K562 (cell line): ENCODE data around the gene RCE1. TPM values are rescaled to one million over a fixed set of nuclear protein-coding genes. Genes with fewer than 3 reads are reported as not detected.

Experiments
- AFF1 ChIP-seq, 2 experiments: fragments of 450-650 bp; IDR thresholded peaks; 2 replicates each; pipeline ENCODE4 v1.6.1; 2018; ENCODE audit warnings: mild to moderate bottlenecking in 2 of 2, low read depth in 1 of 2; ENCODE audit not compliant: partially characterized antibody in 2 of 2
- AFF4 ChIP-seq: sonication (generic); formaldehyde crosslinking; IDR thresholded peaks from 2 replicates; pipeline ENCODE4 v1.8.0; 2023; ENCODE audit warnings: mild to moderate bottlenecking, missing genetic modification reagents
- BHLHE40 ChIP-seq: IDR thresholded peaks from 2 replicates; pipeline ENCODE4 v1.6.1; 2011; ENCODE audit warnings: low read length, improper control_type of control experiment
- CBX8 ChIP-seq: fragments of 200-600 bp; sonication (generic); IDR thresholded peaks from 2 replicates; pipeline ENCODE4 v1.6.1; 2012; ENCODE audit warnings: borderline replicate concordance, mixed run types, low read depth, mild to moderate bottlenecking, moderate library complexity, mixed read lengths, low read length, control low read depth, inconsistent platforms; ENCODE audit not compliant: poor library complexity, severe bottlenecking; ENCODE audit errors: extremely low read depth
- CHD4 ChIP-seq: fragments of 200-600 bp; sonication (generic); IDR thresholded peaks from 3 replicates; pipeline ENCODE4 v1.6.1; 2012; ENCODE audit warnings: low read depth, mild to moderate bottlenecking, mixed read lengths, low read length, inconsistent platforms; ENCODE audit not compliant: insufficient read depth, insufficient replicate concordance, poor library complexity, severe bottlenecking
- DLX4 ChIP-seq: fragments of 250-450 bp; sonication (Bioruptor Pico); IDR thresholded peaks from 2 replicates; pipeline ENCODE4 v1.6.1; 2021; ENCODE audit warnings: mild to moderate bottlenecking
- FOXM1 ChIP-seq, 2 experiments: fragments of 450-650 bp in 1 of 2; sonication (generic) in 1 of 2; formaldehyde crosslinking in 1 of 2; IDR thresholded peaks; 2 replicates each; pipeline versions ENCODE4 v1.6.1 to v1.9.0; 2017 to 2022; ENCODE audit warnings: low read depth in 2 of 2, mild to moderate bottlenecking in 2 of 2, missing genetic modification reagents in 1 of 2, moderate library complexity in 1 of 2
- HNRNPK ChIP-seq: fragments of 200-400 bp; formaldehyde crosslinking; IDR thresholded peaks from one replicate; pipeline ENCODE4 v1.6.1; 2018; ENCODE audit warnings: mild to moderate bottlenecking, low read depth, low read length; ENCODE audit not compliant: poor library complexity, severe bottlenecking
- L3MBTL2 ChIP-seq: fragments of 450-650 bp; IDR thresholded peaks from 2 replicates; pipeline ENCODE4 v1.6.1; 2016; ENCODE audit warnings: mild to moderate bottlenecking, moderate library complexity
- NCOA1 ChIP-seq: fragments of 450-650 bp; IDR thresholded peaks from 2 replicates; pipeline ENCODE4 v1.6.1; 2016; ENCODE audit warnings: low read depth
- RAD51 ChIP-seq: fragments of 450-650 bp; IDR thresholded peaks from 2 replicates; pipeline ENCODE4 v1.7.1; 2016; ENCODE audit warnings: low read depth, mild to moderate bottlenecking, borderline replicate concordance
- RBFOX2 ChIP-seq: fragments of 200-400 bp; formaldehyde crosslinking; IDR thresholded peaks from 2 replicates; pipeline ENCODE4 v1.6.1; 2017; ENCODE audit warnings: low read depth, mild to moderate bottlenecking, low read length, moderate library complexity
- RBM25 ChIP-seq: fragments of 200-400 bp; formaldehyde crosslinking; IDR thresholded peaks from 2 replicates; pipeline ENCODE4 v1.6.1; 2018; ENCODE audit warnings: low read length, low read depth, moderate library complexity; ENCODE audit not compliant: severe bottlenecking
- SMARCA5 ChIP-seq: fragments of 450-650 bp; IDR thresholded peaks from 2 replicates; pipeline ENCODE4 v1.6.1; 2016
- SP1 ChIP-seq: sonication (generic); formaldehyde crosslinking; IDR thresholded peaks from 2 replicates; pipeline ENCODE4 v1.8.1; 2022; ENCODE audit warnings: mild to moderate bottlenecking, missing genetic modification reagents
- TSC22D4 ChIP-seq: fragments of 450-650 bp; IDR thresholded peaks from 2 replicates; pipeline ENCODE4 v1.6.1; 2016; ENCODE audit warnings: missing genetic modification characterization, missing biosample characterization, control low read depth
- ZNF408 ChIP-seq: fragments of 250-450 bp; sonication (Bioruptor Pico); IDR thresholded peaks from 2 replicates; pipeline ENCODE4 v1.4.0; 2020; ENCODE audit warnings: low read depth, mild to moderate bottlenecking, moderate library complexity
- ZNF696 ChIP-seq: fragments of 250-450 bp; sonication (Bioruptor Pico); conservative IDR thresholded peaks from 2 replicates; pipeline ENCODE4 v1.4.0; 2020; ENCODE audit warnings: mild to moderate bottlenecking, moderate library complexity
- polyA plus RNA-seq, 8 experiments: library from polyadenylated mRNA; depleted of rRNA in 4 of 8; stranded (reverse) in 5 of 8; unstranded in 3 of 8; fragments of >200 nt; fragmentation: Nextera tagmentation in 2 of 8; fragmentation: Illumina TruSeq in 1 of 8; extraction: Ambion mirVana in 2 of 8; extraction: Trizol in 1 of 8; gene quantifications; 2 replicates each; pipeline versions ENCODE4 v1.2.1 to v1.2.3, GENCODE V29; 2011 to 2014; ENCODE audit warnings: inconsistent platforms in 1 of 8, missing spikeins in 1 of 8
- total RNA-seq, 7 experiments: library from RNA; depleted of rRNA in 6 of 7; stranded (reverse); fragments of >200 nt in 6 of 7; fragmentation: Illumina TruSeq in 2 of 7; extraction: Trizol in 2 of 7; gene quantifications; 2 replicates each; pipeline versions ENCODE4 v1.2.1 to v1.2.3, GENCODE V29; 2011 to 2021; ENCODE audit warnings: low replicate concordance in 1 of 7

Gene RCE1
- total and polyA plus RNA-seq, 9 of the 15 experiments (the other 6 are each of a cell fraction or from before 2014, with no cell fraction given) = 0.75 to 41.5 (median 15.1) TPM

- TF ChIP-seq L3MBTL2 (peak; percentile 82), RBM25 (no peak), ZNF408 (CRISPR knock-in tag) (no peak), SP1 (CRISPR knock-in tag) (peak; percentile 75), BHLHE40 (no peak), DLX4 (CRISPR knock-in tag) (no peak), CBX8 (no peak), HNRNPK (peak; percentile 59), ZNF696 (no peak), RAD51 (no peak), FOXM1 (IDR thresholded peaks at IDR 0.05; ENCODE audit: low read depth) (peak; percentile 40; the same call in 1 of the 2 replicates), FOXM1 (CRISPR knock-in tag; IDR thresholded peaks at IDR 0.05; ENCODE audit: low read depth) (peak; percentile 65; the same call in 1 of the 2 replicates), NCOA1 (no peak), RBFOX2 (peak; percentile 93), AFF4 (no peak), TSC22D4 (tag) (no peak), AFF1 (IDR thresholded peaks at IDR 0.05; ENCODE audit: low read depth in 1 of 2, partially characterized antibody in 2 of 2) (peak in 1 of 2 experiments; percentile 27), SMARCA5 (no peak), CHD4 (no peak)
Observed at GRCh38 chr11:66855574-66856495, 12.6 kb downstream of the RCE1 start (continued).
